ENCODE results near the gene PTPRD.

- no peak for TF ChIP-seq POLR2A (IDR thresholded peaks at IDR 0.05)
- TF ChIP-seq CTCF (IDR thresholded peaks at IDR 0.05 in 4 of 5, conservative IDR thresholded peaks at IDR 0.05 in 1 of 5): no peak
Measured at GRCh38 chr9:8728910-8729309, 1883.9 kb downstream of the PTPRD start.
